ENCODE data around the gene SPINT1.

DNA sequence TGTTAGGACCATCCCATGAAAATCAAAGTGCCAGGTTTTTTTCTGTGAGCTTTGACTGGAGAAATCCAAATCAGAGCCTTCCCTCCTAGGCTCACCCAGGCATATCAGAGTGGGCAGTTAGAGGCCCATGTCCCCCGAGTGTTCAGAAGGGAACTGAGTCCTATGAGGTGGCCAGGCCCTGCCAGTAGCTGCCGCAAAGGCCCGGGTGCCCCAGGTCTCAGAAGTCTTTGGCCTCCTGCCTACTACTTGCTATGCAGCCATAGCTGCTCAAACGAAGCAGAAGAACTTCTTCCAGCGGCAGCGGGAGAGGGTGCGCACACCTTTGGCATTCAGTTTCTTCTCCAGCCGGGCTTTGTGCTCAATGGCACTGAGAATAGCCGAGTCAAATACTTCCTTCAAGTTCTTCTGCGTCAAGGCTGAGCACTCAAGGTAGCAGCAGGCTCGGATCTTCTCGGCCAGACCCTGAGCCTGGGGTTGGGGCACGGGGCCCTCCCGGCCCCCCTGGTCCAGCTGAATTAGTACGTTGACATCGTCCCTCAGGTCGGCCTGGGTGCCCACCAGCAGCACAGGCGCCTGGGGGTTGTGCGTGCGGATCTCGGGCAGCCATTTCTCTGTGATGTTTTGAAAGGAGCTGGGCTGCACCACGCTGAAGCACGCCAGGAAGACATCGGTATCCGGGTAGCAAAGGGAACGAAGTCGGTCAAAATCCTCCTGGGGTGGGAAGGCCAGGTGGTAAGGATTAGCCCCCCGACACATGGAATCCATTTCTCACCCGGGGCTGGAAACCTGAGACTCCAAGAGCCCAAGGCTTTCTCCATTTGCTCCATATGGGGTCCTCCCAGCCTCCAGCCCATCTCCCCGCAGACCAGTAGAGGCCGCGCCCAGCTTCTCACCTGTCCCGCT, 29.2 kb downstream of the SPINT1 start:
- TF ChIP-seq, protein P1, sequence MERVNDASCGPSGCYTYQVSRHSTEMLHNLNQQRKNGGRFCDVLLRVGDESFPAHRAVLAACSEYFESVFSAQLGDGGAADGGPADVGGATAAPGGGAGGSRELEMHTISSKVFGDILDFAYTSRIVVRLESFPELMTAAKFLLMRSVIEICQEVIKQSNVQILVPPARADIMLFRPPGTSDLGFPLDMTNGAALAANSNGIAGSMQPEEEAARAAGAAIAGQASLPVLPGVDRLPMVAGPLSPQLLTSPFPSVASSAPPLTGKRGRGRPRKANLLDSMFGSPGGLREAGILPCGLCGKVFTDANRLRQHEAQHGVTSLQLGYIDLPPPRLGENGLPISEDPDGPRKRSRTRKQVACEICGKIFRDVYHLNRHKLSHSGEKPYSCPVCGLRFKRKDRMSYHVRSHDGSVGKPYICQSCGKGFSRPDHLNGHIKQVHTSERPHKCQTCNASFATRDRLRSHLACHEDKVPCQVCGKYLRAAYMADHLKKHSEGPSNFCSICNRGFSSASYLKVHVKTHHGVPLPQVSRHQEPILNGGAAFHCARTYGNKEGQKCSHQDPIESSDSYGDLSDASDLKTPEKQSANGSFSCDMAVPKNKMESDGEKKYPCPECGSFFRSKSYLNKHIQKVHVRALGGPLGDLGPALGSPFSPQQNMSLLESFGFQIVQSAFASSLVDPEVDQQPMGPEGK (CRISPR knock-in tag; IDR thresholded peaks at IDR 0.05; ENCODE audit: borderline replicate concordance), result no peak
- no peak for TF ChIP-seq GLIS3 (CRISPR knock-in tag; IDR thresholded peaks at IDR 0.05)
- TF ChIP-seq ZFP3 (CRISPR knock-in tag; IDR thresholded peaks at IDR 0.05), result no peak
- no peak for TF ChIP-seq CSDC2 (CRISPR knock-in tag; IDR thresholded peaks at IDR 0.05)
- TF ChIP-seq, protein P2, sequence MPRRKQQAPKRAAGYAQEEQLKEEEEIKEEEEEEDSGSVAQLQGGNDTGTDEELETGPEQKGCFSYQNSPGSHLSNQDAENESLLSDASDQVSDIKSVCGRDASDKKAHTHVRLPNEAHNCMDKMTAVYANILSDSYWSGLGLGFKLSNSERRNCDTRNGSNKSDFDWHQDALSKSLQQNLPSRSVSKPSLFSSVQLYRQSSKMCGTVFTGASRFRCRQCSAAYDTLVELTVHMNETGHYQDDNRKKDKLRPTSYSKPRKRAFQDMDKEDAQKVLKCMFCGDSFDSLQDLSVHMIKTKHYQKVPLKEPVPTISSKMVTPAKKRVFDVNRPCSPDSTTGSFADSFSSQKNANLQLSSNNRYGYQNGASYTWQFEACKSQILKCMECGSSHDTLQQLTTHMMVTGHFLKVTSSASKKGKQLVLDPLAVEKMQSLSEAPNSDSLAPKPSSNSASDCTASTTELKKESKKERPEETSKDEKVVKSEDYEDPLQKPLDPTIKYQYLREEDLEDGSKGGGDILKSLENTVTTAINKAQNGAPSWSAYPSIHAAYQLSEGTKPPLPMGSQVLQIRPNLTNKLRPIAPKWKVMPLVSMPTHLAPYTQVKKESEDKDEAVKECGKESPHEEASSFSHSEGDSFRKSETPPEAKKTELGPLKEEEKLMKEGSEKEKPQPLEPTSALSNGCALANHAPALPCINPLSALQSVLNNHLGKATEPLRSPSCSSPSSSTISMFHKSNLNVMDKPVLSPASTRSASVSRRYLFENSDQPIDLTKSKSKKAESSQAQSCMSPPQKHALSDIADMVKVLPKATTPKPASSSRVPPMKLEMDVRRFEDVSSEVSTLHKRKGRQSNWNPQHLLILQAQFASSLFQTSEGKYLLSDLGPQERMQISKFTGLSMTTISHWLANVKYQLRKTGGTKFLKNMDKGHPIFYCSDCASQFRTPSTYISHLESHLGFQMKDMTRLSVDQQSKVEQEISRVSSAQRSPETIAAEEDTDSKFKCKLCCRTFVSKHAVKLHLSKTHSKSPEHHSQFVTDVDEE (CRISPR knock-in tag; IDR thresholded peaks at IDR 0.05), result no peak
- TF ChIP-seq, protein P3, sequence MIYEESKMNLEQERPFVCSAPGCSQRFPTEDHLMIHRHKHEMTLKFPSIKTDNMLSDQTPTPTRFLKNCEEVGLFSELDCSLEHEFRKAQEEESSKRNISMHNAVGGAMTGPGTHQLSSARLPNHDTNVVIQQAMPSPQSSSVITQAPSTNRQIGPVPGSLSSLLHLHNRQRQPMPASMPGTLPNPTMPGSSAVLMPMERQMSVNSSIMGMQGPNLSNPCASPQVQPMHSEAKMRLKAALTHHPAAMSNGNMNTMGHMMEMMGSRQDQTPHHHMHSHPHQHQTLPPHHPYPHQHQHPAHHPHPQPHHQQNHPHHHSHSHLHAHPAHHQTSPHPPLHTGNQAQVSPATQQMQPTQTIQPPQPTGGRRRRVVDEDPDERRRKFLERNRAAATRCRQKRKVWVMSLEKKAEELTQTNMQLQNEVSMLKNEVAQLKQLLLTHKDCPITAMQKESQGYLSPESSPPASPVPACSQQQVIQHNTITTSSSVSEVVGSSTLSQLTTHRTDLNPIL (CRISPR knock-in tag; IDR thresholded peaks at IDR 0.05; ENCODE audit: low read depth), result no peak

Measured in SK-N-SH treated with all-trans-retinoic acid at 6 μM for 48 hours (cell line).